A549 (cell line): ENCODE results near the gene SPEN. TPM values are rescaled to one million over a fixed set of nuclear protein-coding genes. Genes with fewer than 3 reads are reported as not detected.

Experiments used
- ATAC-seq, 2 experiments: fragments of 200-7000 bp in 1 of 2; fragments of >200 bp in 1 of 2; cut with Nextera tagmentation in 1 of 2; cut with Tn5 transposase in 1 of 2; 3 replicates each; pipeline versions ENCODE4 v1.8.0 to v1.9.1; 2018 to 2020; ENCODE audit warnings: mild to moderate bottlenecking in 1 of 2, moderate library complexity in 1 of 2
- CTCF ChIA-PET: fragments of 300-600 bp; sonication (Branson Sonifier 250); formaldehyde crosslinking; extraction: SDS; loops from one replicate; lab custom pipeline; 2021; ENCODE audit warnings: antibody characterized with exemption, inconsistent platforms; lab: Yijun Ruan, JAX
- POLR2A ChIA-PET: fragments of 350-600 bp; formaldehyde crosslinking; extraction: SDS; loops from one replicate; lab custom pipeline; 2021; ENCODE audit warnings: antibody characterized with exemption, inconsistent platforms; lab: Yijun Ruan, JAX
- DNase-seq, 2 experiments: peaks; one replicate each; pipeline versions ENCODE4 v3.0.0 to v3.0.0-alpha.2; 2011 to 2016; ENCODE audit warnings: low read depth in 1 of 2, low spot score in 1 of 2
- FAIRE-seq: peaks from 2 replicates; lab custom pipeline; 2011; peaks lifted over from hg19 to GRCh38; lab: Jason Lieb, UNC
- H3K27ac ChIP-seq, 2 experiments: fragments of >200 bp; sonication (Bioruptor Twin); formaldehyde crosslinking; 3 replicates each; pipeline ENCODE4 v1.5.1; 2016 to 2017
- H3K4me1 ChIP-seq: fragments of >200 bp; sonication (Bioruptor Twin); formaldehyde crosslinking; 3 replicates; pipeline ENCODE4 v1.6.1; 2016
- H3K4me2 ChIP-seq: fragments of >200 bp; sonication (Bioruptor Twin); formaldehyde crosslinking; 3 replicates; pipeline ENCODE4 v1.6.1; 2016
- H3K4me3 ChIP-seq: fragments of >200 bp; sonication (Bioruptor Twin); formaldehyde crosslinking; 3 replicates; pipeline ENCODE4 v1.5.1; 2016
- H3K9me3 ChIP-seq: fragments of >200 bp; sonication (Bioruptor Twin); formaldehyde crosslinking; 3 replicates; pipeline ENCODE4 v1.6.1; 2016
- CBX2 ChIP-seq: fragments of 200-600 bp; sonication (generic); IDR thresholded peaks from 2 replicates; pipeline ENCODE4 v1.6.1; 2016; ENCODE audit warnings: low read depth, mild to moderate bottlenecking, borderline replicate concordance
- CBX8 ChIP-seq: fragments of 200-600 bp; sonication (generic); IDR thresholded peaks from 2 replicates; pipeline ENCODE4 v1.6.1; 2016
- CEBPB ChIP-seq, 2 experiments: fragments of >200 bp in 1 of 2; sonication (Bioruptor Twin) in 1 of 2; formaldehyde crosslinking in 1 of 2; IDR thresholded peaks; 2 replicates each; pipeline ENCODE4 v1.6.1; 2012 to 2016
- EHMT2 ChIP-seq: fragments of 200-600 bp; sonication (generic); IDR thresholded peaks from 2 replicates; pipeline ENCODE4 v1.6.1; 2016; ENCODE audit warnings: antibody characterized with exemption, low read depth, mild to moderate bottlenecking, moderate library complexity
- EP300 ChIP-seq, 2 experiments: fragments of >200 bp; sonication (Bioruptor Twin); formaldehyde crosslinking; IDR thresholded peaks; 2 replicates in 1 of 2; 3 replicates in 1 of 2; pipeline ENCODE4 v1.6.1; 2016 to 2017
- ESRRA ChIP-seq: fragments of 150-350 bp; IDR thresholded peaks from 2 replicates; pipeline ENCODE4 v1.6.1; 2014; ENCODE audit warnings: mild to moderate bottlenecking, low read length, borderline replicate concordance
- FOXS1 ChIP-seq: fragments of 250-450 bp; sonication (Bioruptor Pico); IDR thresholded peaks from 2 replicates; pipeline ENCODE4 v1.5.0; 2020; ENCODE audit warnings: mild to moderate bottlenecking, moderate library complexity
- HDAC2 ChIP-seq: fragments of 200-600 bp; sonication (generic); IDR thresholded peaks from 2 replicates; pipeline ENCODE4 v1.6.1; 2016
- MAX ChIP-seq: IDR thresholded peaks from 2 replicates; pipeline ENCODE4 v1.6.1; 2012
- NPAS2 ChIP-seq: fragments of 250-450 bp; sonication (Bioruptor Pico); IDR thresholded peaks from 2 replicates; pipeline ENCODE4 v1.8.0; 2022; ENCODE audit warnings: mild to moderate bottlenecking, moderate library complexity, borderline replicate concordance
- NR3C1 ChIP-seq: fragments of >200 bp; sonication (Bioruptor Twin); formaldehyde crosslinking; IDR thresholded peaks from 3 replicates; pipeline ENCODE4 v1.6.1; 2017
- POLR2A ChIP-seq: IDR thresholded peaks from 2 replicates; pipeline ENCODE4 v1.6.1; 2012; ENCODE audit warnings: mild to moderate bottlenecking, low read length
- POLR2AphosphoS2 ChIP-seq: conservative IDR thresholded peaks from 2 replicates; pipeline ENCODE4 v1.6.1; 2012; ENCODE audit warnings: low read length, improper control_type of control experiment, inconsistent platforms
- RCOR1 ChIP-seq: fragments of 150-350 bp; IDR thresholded peaks from 2 replicates; pipeline ENCODE4 v1.6.1; 2014; ENCODE audit warnings: antibody characterized with exemption, low read length, low read depth
- REST ChIP-seq: fragments of 200-600 bp; sonication (generic); IDR thresholded peaks from 2 replicates; pipeline ENCODE4 v1.6.1; 2016; ENCODE audit warnings: antibody characterized with exemption, mild to moderate bottlenecking, moderate library complexity
- RNF2 ChIP-seq: fragments of 200-600 bp; sonication (generic); IDR thresholded peaks from 2 replicates; pipeline ENCODE4 v1.6.1; 2016; ENCODE audit warnings: low read depth, mild to moderate bottlenecking, antibody characterized with exemption, moderate library complexity, borderline replicate concordance
- SREBF2 ChIP-seq: fragments of 450-650 bp; IDR thresholded peaks from 2 replicates; pipeline ENCODE4 v1.6.1; 2014; ENCODE audit warnings: mild to moderate bottlenecking, moderate library complexity
- WGBS: methylation state at CpG from one replicate; pipeline ENCODE4 v1.1.6; 2017; ENCODE audit errors: missing lambda C conversion rate; 5-methylcytosine and 5-hydroxymethylcytosine counted together
- polyA plus RNA-seq, 4 experiments: library from polyadenylated mRNA; depleted of rRNA in 3 of 4; stranded (reverse); fragments of >200 nt; fragmentation: RNase III in 1 of 4; extraction: RNeasy Plus Mini Kit Qiagen cat#74134 plus additional on column Dnase treatment in 1 of 4; gene quantifications; 2 replicates in 3 of 4; 3 replicates in 1 of 4; pipeline ENCODE4 v1.2.3, GENCODE V29; 2011 to 2017

The SPEN gene
- polyA plus RNA-seq, 2 of the 4 experiments (the other 2 are of a cell fraction): 7.0 to 15.5 TPM

- 96% methylated on average over 19 of the region's 29 CpGs for WGBS
These were observed 87.8 kb downstream of the SPEN start for GRCh38 chr1:15935056-15935950.

GRCh38 chr1:15936025-15936424, 88.5 kb downstream of the SPEN start:
- no peak for FAIRE-seq
- H3K4me3 ChIP-seq: no peak overlapping the region
- ChIA-PET POLR2A (no interaction called here), CTCF (interaction anchor here (0.6 to 2.0 kb wide), 3 partner anchors 13 to 144 kb away, joined by 3 to 6 read pairs (median 3); no protein-coding TSS in a partner anchor)
- no peaks in the 10 kb centered on the region for H3K9me3 ChIP-seq
- H3K27ac ChIP-seq: no peak overlapping the region
- WGBS: 100% methylated on average over 3 of the region's 10 CpGs
- peaks cover 20% of the 10 kb centered on the region for H3K4me1 ChIP-seq
- no peak for TF ChIP-seq CBX2
- TF ChIP-seq MAX: no peak
- TF ChIP-seq REST: no peak
- TF ChIP-seq FOXS1 (CRISPR knock-in tag): no peak
- no peak for DNase-seq
- no peak for ATAC-seq
- H3K4me2 ChIP-seq: no peak overlapping the region

More at GRCh38 chr1:15935056-15935950, 87.8 kb downstream of the SPEN start:
- no peak for TF ChIP-seq HDAC2
- no peak for TF ChIP-seq NPAS2 (CRISPR knock-in tag)
- TF ChIP-seq CBX8: no peak
- no peak for TF ChIP-seq ESRRA
- TF ChIP-seq POLR2AphosphoS2: no peak
- no peak for TF ChIP-seq RCOR1
- TF ChIP-seq SREBF2: no peak
- TF ChIP-seq, all 56 proteins: peak for 0
- no peak overlapping the region for H3K4me3 ChIP-seq
- H3K4me2 ChIP-seq: no peak overlapping the region
- ATAC-seq: no peak
- peaks cover 18% of the 10 kb centered on the region for H3K4me1 ChIP-seq
- CTCF ChIA-PET: interaction anchor here (1.4 kb wide), 1 partner anchor 59 kb away, joined by 4 read pairs; no protein-coding TSS in a partner anchor
- no peaks in the 10 kb centered on the region for H3K9me3 ChIP-seq
- no peak for DNase-seq
- no peak for FAIRE-seq
- POLR2A ChIA-PET: no interaction called here
- H3K27ac ChIP-seq: no peak overlapping the region

- WGBS: 93% methylated on average over 3 of the region's 7 CpGs
- no peak for DNase-seq
- TF ChIP-seq POLR2A: no peak
- no peak for TF ChIP-seq NR3C1
- no peak for TF ChIP-seq EHMT2
- no peak for TF ChIP-seq EP300 (IDR thresholded peaks at IDR 0.05)
- TF ChIP-seq CEBPB (IDR thresholded peaks at IDR 0.05): no peak
- no peak for TF ChIP-seq RNF2
- TF ChIP-seq, all 56 proteins: peak for 0
- ChIA-PET CTCF (interaction anchor here (0.5 to 2.0 kb wide), 9 partner anchors 8 to 389 kb away, joined by 3 to 6 read pairs (median 3); no protein-coding TSS in a partner anchor), POLR2A (interaction anchor here (0.6 to 0.7 kb wide), 2 partner anchors 12 to 88 kb away, joined by 3 to 5 read pairs; no protein-coding TSS in a partner anchor)
- Histone ChIP-seq H3K4me2 (no peak overlapping the region), H3K4me3 (no peak overlapping the region), H3K27ac (peak overlapping the region in 1 of 2 experiments; percentile 40; a peak in 1 of 6 replicates), H3K4me1 (peaks cover 20% of the 10 kb centered on the region), H3K9me3 (no peaks in the 10 kb centered on the region)
- ATAC-seq (no peak), FAIRE-seq (no peak)
These were observed 89.6 kb downstream of the SPEN start for GRCh38 chr1:15937146-15937545.
